A673 (cell line): ENCODE results near the gene DLGAP1.

ENCODE experiments used
- CTCF ChIP-seq: fragments of 300-800, 200-600 bp; sonication (generic); conservative IDR thresholded peaks from 2 replicates; pipeline ENCODE4 v1.5.1; 2017; ENCODE audit warnings: low read depth, mild to moderate bottlenecking, antibody characterized with exemption, low read length, moderate library complexity, mixed read lengths
- EZH2 ChIP-seq: fragments of 200-600 bp; sonication (generic); IDR thresholded peaks from 2 replicates; pipeline ENCODE4 v1.6.1; 2017; ENCODE audit warnings: borderline replicate concordance, low read depth, mild to moderate bottlenecking, mixed read lengths, antibody characterized with exemption, low read length; ENCODE audit not compliant: poor library complexity, severe bottlenecking

GRCh38 chr18:3903337-3903736 is 551.8 kb downstream of the DLGAP1 start:
- no peak for TF ChIP-seq CTCF
- TF ChIP-seq EZH2, result no peak
